ENCODE data around the gene CZIB.
"Not testable (repeated sequence)": the region's sequence is repeated elsewhere in the genome, so short reads cannot be mapped to it uniquely, and the experiment has no call there.

CZIB gene

GRCh38 chr1:53195246-53196016, 25.0 kb downstream of the CZIB start:
- no peak for DNase-seq

GRCh38 chr1:53190210-53190611, 30.2 kb downstream of the CZIB start:
- DNase-seq = no peak

- DNase-seq = no peak
Observed at GRCh38 chr1:53189061-53189460, 31.4 kb downstream of the CZIB start.

- no peak for DNase-seq
Observed at GRCh38 chr1:53188099-53188498, 32.3 kb downstream of the CZIB start.

DNA sequence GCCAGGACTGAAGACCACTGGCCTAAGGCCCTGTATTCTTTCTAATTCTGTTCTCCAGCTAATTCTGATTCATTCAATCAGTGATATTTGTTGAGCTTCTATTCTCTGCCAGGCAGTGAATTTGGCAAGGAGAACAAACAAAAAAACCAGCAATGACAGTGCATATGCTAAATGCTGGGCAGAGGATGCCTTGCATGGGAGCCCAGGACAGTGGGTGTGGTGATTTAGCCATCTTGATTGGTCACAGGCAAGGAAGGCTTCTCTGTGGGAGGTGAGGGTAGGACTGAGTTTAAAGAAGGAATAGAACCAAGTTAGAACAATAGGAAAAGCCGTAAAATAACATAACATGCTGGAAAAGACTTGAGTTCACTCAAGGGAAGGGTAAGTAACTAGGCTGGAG, 33.0 kb downstream of the CZIB start:
- DNase-seq = no peak

GRCh38 chr1:53186533-53186932, 33.9 kb downstream of the CZIB start:
- no peak for DNase-seq

GRCh38 chr1:53185955-53186297, 34.5 kb downstream of the CZIB start:
- DNase-seq = not testable (repeated sequence)

DNA sequence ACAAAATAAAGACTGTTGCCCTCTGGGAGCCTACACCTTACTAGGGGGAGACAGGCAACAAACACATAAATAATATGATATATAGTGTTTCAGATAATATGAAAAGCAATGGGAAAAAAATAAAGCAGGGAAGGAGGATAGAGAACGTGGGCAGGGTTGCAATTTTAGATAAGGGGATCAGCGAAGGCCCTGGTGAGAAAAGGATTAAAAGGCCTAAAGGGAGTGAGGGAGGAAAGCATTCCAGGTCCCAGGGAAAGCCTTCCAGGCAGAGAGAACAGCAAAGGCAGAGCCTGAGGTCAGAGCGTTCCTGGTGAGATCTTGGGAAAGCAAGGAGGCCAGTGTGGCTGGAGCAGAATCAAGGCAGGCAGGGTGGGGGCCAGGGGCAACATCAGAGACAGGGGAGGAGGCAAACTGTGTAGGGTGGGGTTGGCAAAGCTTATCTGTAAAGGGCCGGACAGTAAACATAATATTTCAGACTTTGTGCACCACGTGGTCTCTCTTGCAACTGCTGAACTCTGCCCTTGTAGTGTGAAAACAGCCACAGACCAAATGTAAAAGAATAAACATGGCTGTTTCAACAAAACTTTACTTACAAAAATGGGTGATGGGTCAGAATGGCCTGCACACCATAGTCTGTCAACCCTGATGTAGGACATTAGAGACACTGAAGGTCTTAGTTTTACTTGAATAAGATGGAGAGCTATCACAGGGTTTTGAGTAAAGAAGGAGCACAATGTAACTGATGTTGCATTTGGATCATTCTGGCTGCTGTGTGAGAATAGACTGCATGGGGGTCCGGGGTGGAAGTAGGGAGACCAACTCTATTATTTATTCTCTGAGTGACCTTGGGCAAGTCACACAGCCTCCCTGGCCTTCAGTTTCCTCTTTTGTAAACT, 37.1 kb downstream of the CZIB start:
- no peak for DNase-seq

- no peak for DNase-seq
Observed at GRCh38 chr1:53182716-53183094, 37.7 kb downstream of the CZIB start.

DNA sequence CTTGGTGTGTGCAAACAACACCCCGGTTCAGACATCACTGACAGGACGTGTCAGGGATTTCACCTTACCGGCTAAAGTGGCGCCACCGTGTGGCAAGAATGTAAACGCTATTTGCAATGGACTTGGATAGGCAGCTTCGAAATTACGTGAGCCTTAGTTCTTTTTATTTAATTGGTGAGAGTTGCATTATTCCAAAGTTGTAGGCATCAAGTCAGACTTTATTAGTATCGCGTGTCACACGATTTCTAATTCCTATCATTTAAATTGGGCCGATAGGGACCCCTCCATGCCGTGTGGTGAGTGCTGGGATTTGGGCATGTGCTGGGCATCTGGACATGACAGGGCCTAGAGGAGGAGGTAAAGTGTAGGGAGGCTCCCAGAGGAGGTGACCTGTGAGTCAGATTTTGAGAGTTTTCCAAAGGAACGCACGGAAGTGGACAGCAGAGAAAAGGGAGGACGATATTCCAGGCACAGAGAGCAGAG, 38.3 kb downstream of the CZIB start:
- peak; percentile 38 for DNase-seq

DNA sequence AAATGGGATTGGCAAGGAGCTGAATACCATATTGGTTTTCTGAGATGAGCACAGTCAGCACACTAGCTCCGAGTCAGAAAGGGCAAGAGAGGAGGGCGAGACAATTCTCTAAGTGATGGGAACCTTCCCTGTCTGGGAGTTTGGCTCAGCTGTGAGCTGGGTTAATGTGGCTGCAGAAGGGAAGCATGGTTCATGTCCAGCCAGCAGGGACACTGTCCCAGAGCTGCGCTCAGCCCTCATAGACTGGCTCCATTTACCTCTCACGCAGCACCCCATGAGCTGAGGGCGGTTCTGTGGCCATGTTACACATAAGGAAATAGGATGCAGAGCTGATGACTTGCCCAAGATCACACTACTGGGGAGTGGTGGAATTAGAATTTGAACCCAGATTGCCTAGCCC, 39.5 kb downstream of the CZIB start:
- DNase-seq = no peak

- no peak for DNase-seq
Observed at GRCh38 chr1:53180226-53180625, 40.2 kb downstream of the CZIB start.

DNA sequence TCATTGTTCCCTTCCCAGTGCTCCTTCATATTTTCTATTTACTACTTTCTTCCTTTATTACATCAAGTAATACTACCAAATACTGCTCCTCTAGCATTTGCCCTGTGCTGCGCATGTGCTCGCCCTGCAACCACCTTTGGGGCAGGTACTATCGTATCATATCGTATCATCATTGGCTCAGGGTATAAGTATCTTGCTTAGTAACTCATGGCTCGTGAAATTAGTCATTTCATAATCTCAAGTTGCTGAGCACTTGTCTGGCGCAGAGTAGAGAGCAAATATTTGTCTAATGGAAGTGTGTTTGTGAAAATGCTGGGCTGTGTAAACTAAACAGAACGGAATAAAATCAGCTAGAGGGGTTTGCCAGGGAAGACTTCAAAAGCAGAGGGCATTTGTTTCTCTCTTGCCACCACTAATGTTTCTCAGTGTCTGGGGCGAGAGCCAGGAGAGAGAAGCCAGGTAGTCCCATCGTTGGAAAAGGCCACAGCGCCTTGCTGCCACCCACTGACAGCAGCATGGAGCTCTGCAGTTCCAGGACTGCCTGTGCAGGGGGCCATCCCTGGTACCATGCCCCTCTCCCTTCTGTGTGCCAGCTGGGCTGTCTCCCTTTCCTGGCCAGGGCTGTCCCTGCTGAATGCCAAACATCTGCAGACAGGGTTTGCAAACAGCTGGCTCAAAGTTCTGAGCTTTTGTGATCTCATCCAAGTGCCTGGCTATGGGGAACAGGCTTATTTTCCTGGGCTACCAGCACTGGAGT, 43.8 kb downstream of the CZIB start:
- DNase-seq = no peak

DNA sequence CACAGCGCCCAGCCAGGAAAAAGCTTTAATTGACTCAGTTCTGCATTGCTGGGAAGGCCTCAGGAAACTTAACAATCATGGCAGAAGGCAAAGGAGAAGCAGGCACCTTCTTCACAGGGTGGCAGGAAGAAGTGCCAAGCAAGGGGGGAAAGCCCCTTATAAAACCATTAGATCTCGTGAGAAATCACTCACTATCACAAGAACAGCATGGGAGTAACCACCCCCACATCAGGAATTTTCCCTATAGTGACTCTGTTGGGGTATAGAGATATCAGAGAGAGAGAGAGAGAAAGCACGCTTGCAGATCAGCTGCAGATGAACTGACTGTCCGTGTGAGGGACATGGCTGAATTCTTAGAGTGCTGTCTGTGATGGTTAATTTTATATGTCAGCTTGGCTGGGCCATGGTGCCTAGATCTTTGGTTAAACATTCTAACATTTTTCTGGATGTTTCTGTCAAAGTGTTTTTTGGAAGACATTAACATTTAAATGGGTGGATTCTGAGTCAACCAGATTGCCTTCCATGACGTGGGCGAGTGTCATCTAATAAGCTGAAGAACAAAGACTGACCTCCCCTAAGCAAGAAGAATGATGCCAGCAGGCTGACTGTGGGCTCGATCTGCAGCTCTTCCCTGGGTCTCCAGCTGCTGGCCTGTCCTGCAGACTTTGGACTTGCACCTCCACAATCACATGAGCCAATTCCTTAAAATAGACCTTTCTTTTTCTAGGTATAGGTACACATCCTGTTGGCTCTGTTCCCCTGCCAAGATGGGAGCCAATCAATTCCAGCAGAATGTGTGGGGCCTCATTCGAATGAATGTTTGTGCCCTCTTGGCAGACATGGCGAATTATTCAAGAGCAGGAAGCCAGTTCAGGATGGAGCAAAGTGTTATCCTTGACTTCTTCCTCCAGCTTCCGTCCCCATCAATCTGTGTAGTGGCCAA, 45.2 kb downstream of the CZIB start:
- DNase-seq = no peak

DNA sequence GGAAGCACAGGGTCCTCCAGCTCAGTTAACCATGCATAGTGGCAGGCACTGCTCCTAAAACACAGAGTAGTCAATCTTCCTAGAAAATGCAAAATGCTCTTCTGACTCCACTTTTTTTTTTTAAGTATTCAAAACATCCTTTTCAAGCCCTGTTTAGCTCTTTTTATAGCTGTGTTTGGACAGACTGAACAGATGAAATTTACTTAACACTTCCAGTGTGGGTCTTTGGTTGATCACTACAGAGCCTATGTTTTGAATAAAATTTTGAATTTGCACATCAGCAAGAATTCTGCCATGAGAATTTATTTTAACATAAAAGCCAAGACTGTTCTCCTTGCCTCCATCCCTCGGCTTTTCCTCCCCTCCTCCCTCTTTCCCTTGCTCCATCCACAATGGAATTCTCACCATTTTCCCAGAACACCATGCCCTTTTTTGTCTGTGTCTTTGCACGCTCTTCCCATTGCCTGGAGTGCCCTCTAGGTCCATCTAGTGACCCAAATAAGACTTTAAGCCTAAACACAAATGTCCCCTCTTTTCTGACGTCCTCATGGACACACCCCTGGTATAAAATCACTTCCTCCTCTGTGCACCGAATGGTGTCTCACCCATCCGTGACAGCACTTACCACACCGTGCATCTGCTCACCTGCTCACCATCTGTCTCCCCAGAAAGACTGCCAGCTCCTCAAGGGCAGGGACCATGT, 47.9 kb downstream of the CZIB start:
- no peak for DNase-seq

- DNase-seq = no peak
Observed at GRCh38 chr1:53166912-53167311, 53.5 kb downstream of the CZIB start.

DNA sequence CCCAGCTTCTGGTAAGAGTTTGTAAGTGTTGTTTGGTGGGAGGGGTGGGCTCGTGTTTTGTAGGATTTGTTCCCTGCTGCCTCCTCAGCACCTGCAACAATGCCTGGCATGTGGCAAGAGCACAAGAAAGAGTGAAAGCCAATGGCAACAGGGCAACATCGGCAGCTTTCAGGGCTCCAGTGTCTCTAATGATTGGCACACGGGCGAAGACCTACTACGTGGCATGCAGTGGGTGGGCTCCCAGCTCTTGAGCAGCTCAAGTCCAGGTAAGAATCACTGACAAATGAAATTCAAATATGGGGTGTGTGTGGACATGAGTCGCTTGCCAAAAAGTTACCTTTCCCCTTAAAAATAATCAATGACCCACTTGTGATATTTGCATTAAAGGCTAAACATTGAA, 54.1 kb downstream of the CZIB start:
- DNase-seq = no peak

DNA sequence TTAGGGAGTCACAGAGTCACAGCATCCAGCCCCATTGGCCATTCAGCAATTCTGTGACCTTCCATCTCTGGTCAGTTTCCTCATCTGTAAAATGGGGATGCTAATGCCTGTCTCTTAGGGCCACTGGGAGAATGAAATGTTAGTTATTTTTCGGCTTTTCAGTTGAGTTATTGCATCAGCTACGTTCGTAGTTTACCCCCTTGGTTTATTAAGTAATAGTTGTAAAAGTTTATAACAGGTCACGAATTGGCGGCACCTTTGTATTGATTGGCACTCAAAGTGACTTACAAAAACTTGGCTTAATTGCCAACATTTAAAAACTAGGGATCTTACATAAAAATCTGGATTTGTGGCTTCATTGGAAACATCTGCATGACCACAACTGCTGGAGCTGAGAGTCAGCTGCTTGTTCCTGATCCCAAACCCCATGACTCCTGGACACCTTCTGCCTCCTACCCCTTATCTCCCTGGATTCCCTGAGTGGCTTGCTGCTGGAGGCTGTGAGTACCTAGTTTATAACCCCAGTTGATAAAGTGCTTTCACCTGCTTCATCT, 54.9 kb downstream of the CZIB start:
- DNase-seq = no peak
